HepG2 (cell line): ENCODE measurements around the gene NSL1. TPM values are rescaled to one million over a fixed set of nuclear protein-coding genes. Genes with fewer than 3 reads are reported as not detected.
A peak's percentile ranks its signal among the peaks of the same experiment; 100 is the strongest.

ENCODE experiments used
- ATAC-seq: fragments of 200-7000 bp; cut with Tn5 transposase; 3 replicates; pipeline ENCODE4 v1.9.1; 2020; ENCODE audit warnings: mild to moderate bottlenecking, moderate library complexity
- BruUV-seq: library from RNA; stranded (reverse); fragments of 400-500 nt; replicated peaks from 2 replicates; lab custom pipeline; 2021; lab: Mats Ljungman, UMichigan
- CTCF ChIA-PET: fragments of 300-600 bp; formaldehyde crosslinking; extraction: SDS; loops from one replicate; lab custom pipeline; 2021; ENCODE audit warnings: low total read pairs, inconsistent platforms, low intra/inter-chr PET ratio; lab: Yijun Ruan, JAX
- POLR2A ChIA-PET: fragments of 350-600 bp; sonication (Branson Sonifier 250); formaldehyde crosslinking; loops from one replicate; lab custom pipeline; 2020; ENCODE audit warnings: antibody characterized with exemption, inconsistent platforms; lab: Yijun Ruan, JAX
- DNase-seq: peaks from one replicate; pipeline ENCODE4 v3.0.0-alpha.2; 2015; ENCODE audit warnings: low spot score
- FAIRE-seq: peaks from 3 replicates; lab custom pipeline; 2011; peaks lifted over from hg19 to GRCh38; lab: Jason Lieb, UNC
- H2AFZ ChIP-seq: one replicate; pipeline ENCODE4 v1.6.1; 2011; ENCODE audit warnings: low read length, inconsistent platforms
- H3K27ac ChIP-seq: fragments of 300-600 bp; 3 replicates; pipeline ENCODE4 v1.8.0; 2011; ENCODE audit warnings: mixed run types, mild to moderate bottlenecking, mixed read lengths, low read length, inconsistent platforms; ENCODE audit not compliant: insufficient read depth; ENCODE audit errors: extremely low read length
- H3K27me3 ChIP-seq, 2 experiments: fragments of 200-600 bp in 1 of 2; 2 replicates in 1 of 2; 3 replicates in 1 of 2; pipeline versions ENCODE4 v1.6.0 to v1.8.0; 2011; ENCODE audit warnings: low read length in 2 of 2, mild to moderate bottlenecking in 2 of 2, moderate library complexity in 2 of 2, inconsistent platforms in 1 of 2; ENCODE audit not compliant: insufficient read depth in 2 of 2, control insufficient read depth in 1 of 2
- H3K36me3 ChIP-seq, 2 experiments: fragments of 200-600 bp in 1 of 2; replicated peaks in 1 of 2; 2 replicates in 1 of 2; 3 replicates in 1 of 2; pipeline versions ENCODE4 v1.5.1 to v1.8.0; 2011; ENCODE audit warnings: low read length in 2 of 2, inconsistent platforms in 1 of 2; ENCODE audit not compliant: insufficient read depth in 2 of 2, control insufficient read depth in 1 of 2
- H3K4me1 ChIP-seq: 2 replicates; pipeline ENCODE4 v1.5.1; 2012; ENCODE audit warnings: low read length, inconsistent platforms; ENCODE audit not compliant: insufficient read depth
- H3K4me2 ChIP-seq: 2 replicates; pipeline ENCODE4 v1.6.0; 2011; ENCODE audit warnings: low read depth, low read length, inconsistent platforms
- H3K4me3 ChIP-seq, 3 experiments: fragments of 200-600 bp in 1 of 3; sonication (generic), shearing (Covaris generic) in 1 of 3; replicated peaks in 1 of 3; 2 replicates each; pipeline ENCODE4 v1.5.1; 2011 to 2016; ENCODE audit warnings: low read length in 3 of 3, inconsistent platforms in 2 of 3, low read depth in 2 of 3, mild to moderate bottlenecking in 2 of 3, control low read depth in 1 of 3, mixed read lengths in 1 of 3; ENCODE audit not compliant: insufficient read depth in 1 of 3
- H3K79me2 ChIP-seq: one replicate; pipeline ENCODE4 v1.6.1; 2011; ENCODE audit warnings: low read length, inconsistent platforms; ENCODE audit not compliant: insufficient read depth
- H3K9ac ChIP-seq: 2 replicates; pipeline ENCODE4 v1.6.0; 2011; ENCODE audit warnings: mild to moderate bottlenecking, low read depth, low read length, inconsistent platforms; ENCODE audit not compliant: insufficient read depth
- H3K9me3 ChIP-seq: 2 replicates; pipeline ENCODE4 v1.5.1; 2012; ENCODE audit warnings: mild to moderate bottlenecking, low read length
- H4K20me1 ChIP-seq: 2 replicates; pipeline ENCODE4 v1.6.0; 2011; ENCODE audit warnings: inconsistent platforms, mild to moderate bottlenecking, low read length, moderate library complexity; ENCODE audit not compliant: insufficient read depth
- CREB1 ChIP-seq, 2 experiments: fragments of 450-650 bp in 1 of 2; IDR thresholded peaks; 2 replicates each; pipeline ENCODE4 v1.6.1; 2016 to 2017; ENCODE audit warnings: control low read depth in 1 of 2, mild to moderate bottlenecking in 1 of 2, missing compliant biosample characterization in 1 of 2, missing genetic modification characterization in 1 of 2
- FOXA3 ChIP-seq: IDR thresholded peaks from 2 replicates; pipeline ENCODE4 v1.6.1; 2016; ENCODE audit warnings: missing genetic modification reagents, missing compliant biosample characterization
- GATA4 ChIP-seq: sonication (generic); IDR thresholded peaks from 2 replicates; pipeline ENCODE4 v1.6.1; 2016; ENCODE audit warnings: antibody characterized with exemption, low read depth, borderline replicate concordance
- JUN ChIP-seq: sonication (generic); formaldehyde crosslinking; IDR thresholded peaks from 2 replicates; pipeline ENCODE4 v1.4.0; 2020; ENCODE audit warnings: mild to moderate bottlenecking, missing genetic modification reagents
- NRL ChIP-seq: sonication (generic); formaldehyde crosslinking; IDR thresholded peaks from 2 replicates; pipeline ENCODE4 v1.5.0; 2020; ENCODE audit warnings: missing genetic modification reagents, mild to moderate bottlenecking, moderate library complexity, borderline replicate concordance
- POLR2G ChIP-seq: fragments of 200-400 bp; formaldehyde crosslinking; IDR thresholded peaks from 2 replicates; pipeline ENCODE4 v1.6.1; 2018; ENCODE audit warnings: mild to moderate bottlenecking, low read depth, low read length, moderate library complexity
- SKI ChIP-seq: fragments of 450-650 bp; IDR thresholded peaks from one replicate; pipeline ENCODE4 v1.6.1; 2018; ENCODE audit warnings: mild to moderate bottlenecking; ENCODE audit not compliant: partially characterized antibody
- ZBTB42 ChIP-seq: sonication (generic); formaldehyde crosslinking; IDR thresholded peaks from 2 replicates; pipeline ENCODE4 v1.5.0; 2020; ENCODE audit warnings: mild to moderate bottlenecking, missing genetic modification reagents
- ZNF232 ChIP-seq: sonication (generic); formaldehyde crosslinking; IDR thresholded peaks from 2 replicates; pipeline ENCODE4 v1.4.0; 2020; ENCODE audit warnings: missing genetic modification reagents, borderline replicate concordance
- ZNF253 ChIP-seq: sonication (generic); formaldehyde crosslinking; IDR thresholded peaks from 2 replicates; pipeline ENCODE4 v1.8.0; 2022; ENCODE audit warnings: mild to moderate bottlenecking, missing genetic modification reagents, borderline replicate concordance
- ZNF280D ChIP-seq: sonication (generic); formaldehyde crosslinking; IDR thresholded peaks from 2 replicates; pipeline ENCODE4 v1.5.1; 2020; ENCODE audit warnings: mild to moderate bottlenecking, missing genetic modification reagents
- ZNF530 ChIP-seq: sonication (generic); formaldehyde crosslinking; IDR thresholded peaks from 2 replicates; pipeline ENCODE4 v1.5.0; 2020; ENCODE audit warnings: low read depth, mild to moderate bottlenecking, missing genetic modification reagents
- ZNF724P ChIP-seq: sonication (generic); formaldehyde crosslinking; IDR thresholded peaks from 2 replicates; pipeline ENCODE4 v1.8.0; 2022; ENCODE audit warnings: missing genetic modification reagents, borderline replicate concordance
- ZNF737 ChIP-seq: sonication (generic); formaldehyde crosslinking; IDR thresholded peaks from 2 replicates; pipeline ENCODE4 v1.5.0; 2020; ENCODE audit warnings: missing genetic modification reagents, mild to moderate bottlenecking, borderline replicate concordance
- WGBS: methylation state at CpG from one replicate; pipeline ENCODE4 v1.1.6; 2017; ENCODE audit warnings: low lambda C conversion rate; 5-methylcytosine and 5-hydroxymethylcytosine counted together
- in situ Hi-C: cut with HindIII; loops from 2 replicates; pipeline ENCODE4 v1.10.0; 2017; ENCODE audit warnings: low pct_unique_long_range_greater_than_20kb; ENCODE audit not compliant: extremely low pct_ligation_motif_present
- intact Hi-C: fragments of 100-400 bp; cut with micrococcal nuclease; formaldehyde crosslinking; loops from one replicate; pipeline ENCODE4 v1.10.0; 2022; ENCODE audit not compliant: unreplicated experiment
- polyA plus RNA-seq, 8 experiments: library from polyadenylated mRNA; depleted of rRNA in 3 of 8; stranded (reverse) in 7 of 8; unstranded in 1 of 8; fragments of >200 nt; fragmentation: Illumina TruSeq in 4 of 8; extraction: Trizol in 4 of 8; gene quantifications; 2 replicates each; pipeline versions ENCODE4 v1.2.1 to v1.2.3, GENCODE V29; 2011 to 2016; ENCODE audit warnings: low read depth in 4 of 8, missing spikeins in 1 of 8, mixed read lengths in 1 of 8; ENCODE audit not compliant: insufficient read depth in 1 of 8
- total RNA-seq, 5 experiments: library from RNA; depleted of rRNA; stranded (reverse); fragments of >200 nt; fragmentation: Illumina TruSeq; extraction: Trizol; gene quantifications; 2 replicates each; pipeline ENCODE4 v1.2.3, GENCODE V29; 2016; ENCODE audit warnings: low read depth in 1 of 5
- TF ChIP-seq, protein P1 (sequence below): sonication (generic); formaldehyde crosslinking; conservative IDR thresholded peaks from 2 replicates; pipeline ENCODE4 v1.4.0; 2020; ENCODE audit warnings: missing genetic modification reagents

The NSL1 gene
- total and polyA plus RNA-seq, 2 of the 13 experiments (the other 11 are each of a cell fraction or from before 2014, with no cell fraction given) = 34.5 to 77.4 TPM

GRCh38 chr1:212759683-212760082, 31.9 kb downstream of the NSL1 start:
- peak; percentile 37 for ATAC-seq
- Histone ChIP-seq H3K4me1 (0 out of 2 replicates have a peak, but pooled peaks cover 6% of the 10 kb centered on the region), H3K9me3 (no peaks in the 10 kb centered on the region), H3K79me2 (peaks cover 43% of the 10 kb centered on the region), H3K36me3 (peaks cover 7 to 21% of the 10 kb centered on the region in 2 experiments), H3K9ac (no peak overlapping the region), H3K27ac (no peak overlapping the region), H3K4me2 (no peak overlapping the region), H3K4me3 (no peak overlapping the region), H2AFZ (no peak overlapping the region), H4K20me1 (peaks cover 6% of the 10 kb centered on the region; the same call in 1 of the 2 replicates), H3K27me3 (no peaks in the 10 kb centered on the region)
- DNase-seq = no peak
- FAIRE-seq = no peak
- BruUV-seq = no TSS peak
- intact Hi-C loops = no loop called here
- ChIA-PET CTCF (no interaction called here), POLR2A (no interaction called here)
- in situ Hi-C loops = no loop called here
- 100% methylated on average over 1 of the region's 5 CpGs for WGBS
- TF ChIP-seq ZNF737 (CRISPR knock-in tag) (no peak), NRL (CRISPR knock-in tag) (peak; percentile 56; the same call in 1 of the 2 replicates)

DNA sequence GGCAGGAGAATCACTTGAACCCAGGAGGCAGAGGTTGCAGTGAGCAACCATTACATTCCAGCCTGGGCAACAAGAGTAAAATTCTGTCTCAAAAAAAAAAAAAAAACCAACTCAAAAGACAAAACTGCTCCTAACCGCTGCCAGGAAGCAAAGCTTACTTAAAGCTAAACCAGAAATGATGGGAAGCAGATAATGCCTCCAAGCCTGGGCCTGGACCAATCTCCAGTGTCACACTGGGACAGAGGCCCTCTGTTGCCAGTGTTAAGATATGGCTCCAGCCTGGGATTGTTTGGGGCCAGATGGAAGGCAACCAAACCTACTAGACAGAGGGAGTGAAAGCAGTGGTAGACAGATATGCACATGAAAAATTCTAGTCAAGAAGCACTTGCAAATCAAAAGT, 36.9 kb downstream of the NSL1 start:
- intact Hi-C loops = no loop called here
- POLR2A ChIA-PET = no interaction called here
- no peak for TF ChIP-seq FOXA3 (CRISPR knock-in tag)
- no peak for TF ChIP-seq ZNF280D (CRISPR knock-in tag)
- TF ChIP-seq ZNF232 (CRISPR knock-in tag) = no peak
- TF ChIP-seq ZNF253 (CRISPR knock-in tag) = no peak
- no peak for TF ChIP-seq ZBTB42
- TF ChIP-seq, protein P1, sequence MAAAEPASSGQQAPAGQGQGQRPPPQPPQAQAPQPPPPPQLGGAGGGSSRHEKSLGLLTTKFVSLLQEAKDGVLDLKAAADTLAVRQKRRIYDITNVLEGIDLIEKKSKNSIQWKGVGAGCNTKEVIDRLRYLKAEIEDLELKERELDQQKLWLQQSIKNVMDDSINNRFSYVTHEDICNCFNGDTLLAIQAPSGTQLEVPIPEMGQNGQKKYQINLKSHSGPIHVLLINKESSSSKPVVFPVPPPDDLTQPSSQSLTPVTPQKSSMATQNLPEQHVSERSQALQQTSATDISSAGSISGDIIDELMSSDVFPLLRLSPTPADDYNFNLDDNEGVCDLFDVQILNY (CRISPR knock-in tag) = no peak
- no peak for TF ChIP-seq POLR2G
- no peak for TF ChIP-seq CREB1 (IDR thresholded peaks at IDR 0.05)
- no peak for TF ChIP-seq CREB1 (CRISPR knock-in tag; IDR thresholded peaks at IDR 0.05)
- TF ChIP-seq ZNF724P (CRISPR knock-in tag) = no peak
- no peak for TF ChIP-seq JUN (CRISPR knock-in tag)
- no peak for TF ChIP-seq ZNF530 (CRISPR knock-in tag)
- TF ChIP-seq GATA4 = no peak
- TF ChIP-seq SKI = no peak

More for the DNA sequence above, 36.9 kb downstream of the NSL1 start:
- CTCF ChIA-PET = no interaction called here
- no peak for FAIRE-seq
- Histone ChIP-seq H3K4me3 (no peak overlapping the region), H3K27me3 (no peaks in the 10 kb centered on the region), H3K36me3 (peaks cover 0 to 26% of the 10 kb centered on the region in 2 experiments; a peak in 3 of 5 replicates), H4K20me1 (peaks cover 8% of the 10 kb centered on the region), H3K9me3 (no peaks in the 10 kb centered on the region), H2AFZ (no peak overlapping the region), H3K9ac (no peak overlapping the region), H3K4me2 (no peak overlapping the region), H3K27ac (no peak overlapping the region), H3K4me1 (0 out of 2 replicates have a peak, but pooled peaks cover 9% of the 10 kb centered on the region), H3K79me2 (peaks cover 9% of the 10 kb centered on the region)
- 0% methylated on average over 1 of the region's 1 CpG for WGBS
- ATAC-seq = no peak
- in situ Hi-C loops = no loop called here
- BruUV-seq = no TSS peak
- no peak for DNase-seq
